IMR-90 (cell line): ENCODE data around the gene YBEY. TPM values are rescaled to one million over a fixed set of nuclear protein-coding genes. Genes with fewer than 3 reads are reported as not detected.

Source experiments
- ATAC-seq: fragments of 200-7000 bp; cut with Tn5 transposase; 2 replicates; pipeline ENCODE4 v1.9.1; 2020; ENCODE audit warnings: low read depth, mild to moderate bottlenecking, moderate library complexity
- BruUV-seq: library from RNA; stranded (reverse); fragments of 400-500 nt; replicated peaks from 2 replicates; lab custom pipeline; 2021; lab: Mats Ljungman, UMichigan
- CTCF ChIA-PET: fragments of 300-600 bp; formaldehyde crosslinking; extraction: SDS; loops from one replicate; lab custom pipeline; 2021; ENCODE audit warnings: antibody characterized with exemption; lab: Yijun Ruan, JAX
- POLR2A ChIA-PET: fragments of 300-600 bp; sonication (Branson Sonifier 250); formaldehyde crosslinking; loops from one replicate; lab custom pipeline; 2022; ENCODE audit warnings: antibody characterized with exemption; ENCODE audit not compliant: unreplicated experiment; lab: Charles Lee
- DNase-seq: peaks from one replicate; pipeline ENCODE4 v3.0.0; 2013
- H2AFZ ChIP-seq: replicated peaks from 2 replicates; pipeline ENCODE3; 2013; ENCODE audit warnings: low read length, mild to moderate bottlenecking; ENCODE audit not compliant: poor library complexity
- H2AK5ac ChIP-seq: 2 replicates; pipeline ENCODE4 v1.6.1; 2013; ENCODE audit warnings: low read depth, low read length, inconsistent platforms
- H2AK9ac ChIP-seq: replicated peaks from 2 replicates; pipeline ENCODE3; 2013; ENCODE audit warnings: mild to moderate bottlenecking, low read depth, low read length, moderate library complexity; ENCODE audit not compliant: poor library complexity
- H2BK120ac ChIP-seq: 2 replicates; pipeline ENCODE4 v1.6.1; 2013; ENCODE audit warnings: low read depth, low read length, inconsistent platforms
- H2BK15ac ChIP-seq: 3 replicates; pipeline ENCODE4 v1.6.1; 2013; ENCODE audit warnings: low read depth, low read length, inconsistent platforms
- H2BK20ac ChIP-seq: 2 replicates; pipeline ENCODE4 v1.6.1; 2013; ENCODE audit warnings: low read depth, mild to moderate bottlenecking, inconsistent platforms, low read length, moderate library complexity
- H2BK5ac ChIP-seq: 2 replicates; pipeline ENCODE4 v1.6.1; 2013; ENCODE audit warnings: mild to moderate bottlenecking, low read depth, low read length, inconsistent platforms; ENCODE audit not compliant: poor library complexity, severe bottlenecking
- H3K14ac ChIP-seq: replicated peaks from 2 replicates; pipeline ENCODE4 v1.6.1; 2013; ENCODE audit warnings: low read depth, low read length, inconsistent platforms
- H3K18ac ChIP-seq: 2 replicates; pipeline ENCODE4 v1.6.1; 2013; ENCODE audit warnings: low read depth, low read length, control low read depth
- H3K23ac ChIP-seq: 2 replicates; pipeline ENCODE4 v1.6.1; 2013; ENCODE audit warnings: low read depth, low read length, inconsistent platforms
- H3K27ac ChIP-seq: 2 replicates; pipeline ENCODE4 v1.5.1; 2013; ENCODE audit warnings: mild to moderate bottlenecking, control low read depth, low read length; ENCODE audit not compliant: insufficient read depth
- H3K27me3 ChIP-seq: 2 replicates; pipeline ENCODE4 v1.6.1; 2013; ENCODE audit warnings: low read length; ENCODE audit not compliant: control insufficient read depth, insufficient read depth
- H3K36me3 ChIP-seq: 2 replicates; pipeline ENCODE4 v1.6.1; 2013; ENCODE audit warnings: low read length, mixed read lengths; ENCODE audit not compliant: control insufficient read depth, insufficient read depth
- H3K4ac ChIP-seq: 2 replicates; pipeline ENCODE4 v1.6.1; 2013; ENCODE audit warnings: low read depth, low read length, inconsistent platforms
- H3K4me1 ChIP-seq: 2 replicates; pipeline ENCODE4 v1.6.1; 2013; ENCODE audit warnings: low read length, mixed read lengths; ENCODE audit not compliant: control insufficient read depth, insufficient read depth
- H3K4me2 ChIP-seq: 2 replicates; pipeline ENCODE4 v1.6.1; 2013; ENCODE audit warnings: low read depth, mild to moderate bottlenecking, control low read depth, low read length, moderate library complexity
- H3K4me3 ChIP-seq: 2 replicates; pipeline ENCODE4 v1.5.1; 2013; ENCODE audit warnings: low read depth, mild to moderate bottlenecking, control low read depth, low read length, moderate library complexity; ENCODE audit not compliant: insufficient read depth
- H3K56ac ChIP-seq: 2 replicates; pipeline ENCODE4 v1.6.1; 2013; ENCODE audit warnings: low read length, inconsistent platforms; ENCODE audit not compliant: insufficient read depth; ENCODE audit errors: extremely low read depth
- H3K79me1 ChIP-seq, 2 experiments: 2 replicates each; pipeline ENCODE4 v1.6.1; 2013; ENCODE audit warnings: low read length in 2 of 2, inconsistent platforms in 1 of 2, low read depth in 1 of 2
- H3K9ac ChIP-seq: 2 replicates; pipeline ENCODE4 v1.6.1; 2013; ENCODE audit warnings: low read depth, low read length, control low read depth
- H3K9me1 ChIP-seq: 2 replicates; pipeline ENCODE4 v1.6.1; 2013; ENCODE audit warnings: low read length, inconsistent platforms; ENCODE audit not compliant: insufficient read depth
- H3K9me3 ChIP-seq: 2 replicates; pipeline ENCODE4 v1.6.1; 2013; ENCODE audit warnings: low read length; ENCODE audit not compliant: control insufficient read depth, insufficient read depth
- H4K20me1 ChIP-seq: 2 replicates; pipeline ENCODE4 v1.6.1; 2013; ENCODE audit warnings: low read length, inconsistent platforms; ENCODE audit not compliant: insufficient read depth
- H4K5ac ChIP-seq: 2 replicates; pipeline ENCODE4 v1.6.1; 2013; ENCODE audit warnings: mild to moderate bottlenecking, low read depth, low read length, control low read depth
- H4K8ac ChIP-seq, 2 experiments: 2 replicates each; pipeline ENCODE4 v1.6.1; 2013; ENCODE audit warnings: low read depth in 2 of 2, low read length in 2 of 2, control low read depth in 1 of 2, inconsistent platforms in 1 of 2
- H4K91ac ChIP-seq: 2 replicates; pipeline ENCODE4 v1.6.1; 2013; ENCODE audit warnings: low read depth, low read length, inconsistent platforms; ENCODE audit not compliant: insufficient read depth
- BHLHE40 ChIP-seq: fragments of 150-350 bp; IDR thresholded peaks from 2 replicates; pipeline ENCODE4 v1.6.1; 2016; ENCODE audit warnings: mild to moderate bottlenecking, low read depth, low read length
- CEBPB ChIP-seq: IDR thresholded peaks from 2 replicates; pipeline ENCODE4 v1.6.1; 2012; ENCODE audit warnings: low read depth, low read length, improper control_type of control experiment
- CHD1 ChIP-seq: IDR thresholded peaks from 2 replicates; pipeline ENCODE4 v1.6.1; 2012; ENCODE audit warnings: low read depth, low read length, improper control_type of control experiment
- MAFK ChIP-seq: IDR thresholded peaks from 2 replicates; pipeline ENCODE4 v1.6.1; 2012; ENCODE audit warnings: low read depth, low read length, improper control_type of control experiment
- MAZ ChIP-seq: IDR thresholded peaks from 2 replicates; pipeline ENCODE4 v1.6.1; 2012; ENCODE audit warnings: low read depth, mild to moderate bottlenecking, low read length, improper control_type of control experiment, moderate library complexity, borderline replicate concordance
- NFE2L2 ChIP-seq: fragments of 150-350 bp; IDR thresholded peaks from 2 replicates; pipeline ENCODE4 v1.6.1; 2016; ENCODE audit warnings: low read depth, mild to moderate bottlenecking, low read length
- POLR2A ChIP-seq: IDR thresholded peaks from 2 replicates; pipeline ENCODE4 v1.6.1; 2012; ENCODE audit warnings: mild to moderate bottlenecking, low read depth, low read length
- RAD21 ChIP-seq: IDR thresholded peaks from 2 replicates; pipeline ENCODE4 v1.6.1; 2012; ENCODE audit warnings: low read length, improper control_type of control experiment
- RCOR1 ChIP-seq: IDR thresholded peaks from 2 replicates; pipeline ENCODE4 v1.6.1; 2012; ENCODE audit warnings: mild to moderate bottlenecking, low read length, improper control_type of control experiment; ENCODE audit not compliant: insufficient replicate concordance
- RFX5 ChIP-seq: IDR thresholded peaks from 2 replicates; pipeline ENCODE4 v1.8.0; 2012; ENCODE audit warnings: low read depth, mild to moderate bottlenecking, low read length, moderate library complexity
- SMC3 ChIP-seq: fragments of 150-350 bp; IDR thresholded peaks from 2 replicates; pipeline ENCODE4 v1.6.1; 2016; ENCODE audit warnings: low read depth, mild to moderate bottlenecking, antibody characterized with exemption, low read length, moderate library complexity
- WGBS, 2 experiments: methylation state at CpG; one replicate each; pipeline versions ENCODE4 v1.1.5 to v1.1.7; 2013; ENCODE audit warnings: missing lambda C conversion rate in 2 of 2; ENCODE audit not compliant: insufficient read length in 1 of 2; ENCODE audit errors: extremely low coverage in 2 of 2; 5-methylcytosine and 5-hydroxymethylcytosine counted together
- dilution Hi-C: fragments of 300-500 bp; cut with HindIII; formaldehyde crosslinking; loops from one replicate; pipeline ENCODE4 v1.14.3; 2018; ENCODE audit warnings: low sequenced_read_pairs; ENCODE audit not compliant: unreplicated experiment
- in situ Hi-C: fragments of 300-500 bp; cut with MboI; formaldehyde crosslinking; loops from 3 replicates; pipeline ENCODE4 v1.14.3; 2019; ENCODE audit warnings: low sequenced_read_pairs, inconsistent platforms, mixed read lengths
- intact Hi-C: fragments of 100-400 bp; cut with micrococcal nuclease; formaldehyde crosslinking; loops from 2 replicates; pipeline ENCODE4 v1.10.0; 2022
- polyA plus RNA-seq, 3 experiments: library from polyadenylated mRNA; depleted of rRNA; stranded (reverse); fragments of >200 nt; gene quantifications; 2 replicates each; pipeline ENCODE4 v1.2.3, GENCODE V29; 2012; ENCODE audit warnings: low replicate concordance in 1 of 3
- total RNA-seq: library from RNA; depleted of rRNA; stranded (reverse); fragments of >200 nt; gene quantifications from 2 replicates; pipeline ENCODE4 v1.2.3, GENCODE V29; 2012
- TF ChIP-seq, protein P1 (sequence below): fragments of 150-350 bp; IDR thresholded peaks from 2 replicates; pipeline ENCODE4 v1.6.1; 2017; ENCODE audit warnings: mild to moderate bottlenecking, antibody characterized with exemption, low read length, low read depth
- TF ChIP-seq, protein P2 (sequence below): fragments of 150-350 bp; IDR thresholded peaks from 2 replicates; pipeline ENCODE4 v1.6.1; 2016; ENCODE audit warnings: low read depth, mild to moderate bottlenecking, low read length, moderate library complexity, borderline replicate concordance

The YBEY gene
- total and polyA plus RNA-seq, 2 of the 4 experiments (the other 2 are of a cell fraction) = 5.9 to 26.2 TPM

DNA sequence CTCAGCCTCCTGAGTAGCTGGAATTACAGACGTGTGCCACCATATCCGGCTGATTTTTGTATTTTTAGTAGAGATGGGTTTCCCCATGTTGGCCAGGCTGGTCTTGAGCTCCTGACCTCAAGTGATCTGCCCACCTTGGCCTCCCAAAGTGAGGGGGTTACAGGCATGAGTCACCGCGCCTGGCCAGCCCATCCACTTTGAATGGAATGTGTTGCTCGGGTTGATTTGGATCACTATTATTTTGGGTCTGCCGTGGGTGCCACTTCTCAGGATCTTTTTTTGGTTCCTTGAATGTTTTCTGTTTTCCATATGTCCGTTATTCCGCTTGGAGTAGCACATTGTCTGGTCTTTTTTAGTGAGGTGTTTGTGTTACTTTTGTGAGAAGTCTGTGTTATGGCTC lies 54.9 kb downstream of the YBEY start:
- Histone ChIP-seq H2BK15ac (no peak overlapping the region), H3K4me2 (no peak overlapping the region), H3K56ac (no peak overlapping the region), H3K14ac (no peak overlapping the region; the same call in 1 of the 2 replicates), H2BK20ac (no peak overlapping the region), H3K9me3 (no peaks in the 10 kb centered on the region), H4K91ac (no peak overlapping the region), H3K27me3 (no peaks in the 10 kb centered on the region), H2AFZ (no peak overlapping the region), H3K4me3 (no peak overlapping the region), H3K9me1 (no peaks in the 10 kb centered on the region), H3K18ac (no peak overlapping the region), H4K20me1 (no peaks in the 10 kb centered on the region), H2BK120ac (no peak overlapping the region), H4K8ac (no peak overlapping the region), H3K4ac (no peak overlapping the region), H2AK9ac (no peak overlapping the region), H3K9ac (no peak overlapping the region), H3K23ac (no peak overlapping the region), H3K36me3 (peaks cover 30% of the 10 kb centered on the region), H2AK5ac (no peak overlapping the region), H3K27ac (no peak overlapping the region), H3K4me1 (no peaks in the 10 kb centered on the region), H2BK5ac (no peak overlapping the region), H4K5ac (no peak overlapping the region), H3K79me1 (peaks cover 30 to 65% of the 10 kb centered on the region in 2 experiments)
- intact Hi-C loops (no loop called here), dilution Hi-C loops (no loop called here), in situ Hi-C loops (no loop called here)
- POLR2A ChIA-PET = no interaction called here
- no peak for DNase-seq
- WGBS, 2 experiments = no CpG with 5 or more reads among the region's 8 CpGs
- TF ChIP-seq MAZ = no peak
- TF ChIP-seq, protein P1, sequence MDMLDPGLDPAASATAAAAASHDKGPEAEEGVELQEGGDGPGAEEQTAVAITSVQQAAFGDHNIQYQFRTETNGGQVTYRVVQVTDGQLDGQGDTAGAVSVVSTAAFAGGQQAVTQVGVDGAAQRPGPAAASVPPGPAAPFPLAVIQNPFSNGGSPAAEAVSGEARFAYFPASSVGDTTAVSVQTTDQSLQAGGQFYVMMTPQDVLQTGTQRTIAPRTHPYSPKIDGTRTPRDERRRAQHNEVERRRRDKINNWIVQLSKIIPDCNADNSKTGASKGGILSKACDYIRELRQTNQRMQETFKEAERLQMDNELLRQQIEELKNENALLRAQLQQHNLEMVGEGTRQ = no peak
- TF ChIP-seq RCOR1 = no peak
- no peak for TF ChIP-seq RAD21
- TF ChIP-seq POLR2A = no peak
- TF ChIP-seq, protein P2, sequence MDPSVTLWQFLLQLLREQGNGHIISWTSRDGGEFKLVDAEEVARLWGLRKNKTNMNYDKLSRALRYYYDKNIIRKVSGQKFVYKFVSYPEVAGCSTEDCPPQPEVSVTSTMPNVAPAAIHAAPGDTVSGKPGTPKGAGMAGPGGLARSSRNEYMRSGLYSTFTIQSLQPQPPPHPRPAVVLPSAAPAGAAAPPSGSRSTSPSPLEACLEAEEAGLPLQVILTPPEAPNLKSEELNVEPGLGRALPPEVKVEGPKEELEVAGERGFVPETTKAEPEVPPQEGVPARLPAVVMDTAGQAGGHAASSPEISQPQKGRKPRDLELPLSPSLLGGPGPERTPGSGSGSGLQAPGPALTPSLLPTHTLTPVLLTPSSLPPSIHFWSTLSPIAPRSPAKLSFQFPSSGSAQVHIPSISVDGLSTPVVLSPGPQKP = no peak
- TF ChIP-seq NFE2L2 = no peak
- no peak for TF ChIP-seq SMC3
- no peak for TF ChIP-seq BHLHE40
- no peak for TF ChIP-seq CEBPB
- no peak for TF ChIP-seq MAFK
- no peak for TF ChIP-seq RFX5
- TF ChIP-seq CHD1 = no peak
- CTCF ChIA-PET = no interaction called here
- no TSS peak for BruUV-seq
- no peak for ATAC-seq
